Thyroid gland (tissue), 4 donors: ENCODE measurements around the gene RABL2B. TPM values are rescaled to one million over a fixed set of nuclear protein-coding genes. Genes with fewer than 3 reads are reported as not detected.

Source experiments
- DNase-seq, 2 donors: peaks; one replicate each; pipeline ENCODE4 v3.0.0-alpha.2; 2019
- H3K27ac ChIP-seq, 3 donors: fragments of 200-600 bp; sonication (generic); 1 replicate in 2 of 3; 2 replicates in 1 of 3; pipeline ENCODE4 v1.5.1; 2016 to 2019; ENCODE audit warnings: mild to moderate bottlenecking in 1 of 3, moderate library complexity in 1 of 3
- H3K27me3 ChIP-seq: fragments of 200-600 bp; sonication (generic); one replicate; pipeline ENCODE4 v1.5.1; 2019
- H3K36me3 ChIP-seq, 2 donors: fragments of 200-600 bp; sonication (generic); one replicate each; pipeline ENCODE4 v1.5.1; 2016 to 2019
- H3K4me1 ChIP-seq, 2 donors: fragments of 200-600 bp; sonication (generic); one replicate each; pipeline ENCODE4 v1.5.1; 2017 to 2019
- H3K4me3 ChIP-seq, 3 donors: fragments of 200-600 bp; sonication (generic); replicated peaks in 1 of 3; 1 replicate in 2 of 3; 2 replicates in 1 of 3; pipeline ENCODE4 v1.5.1; 2016; ENCODE audit warnings: mild to moderate bottlenecking in 1 of 3
- H3K9me3 ChIP-seq: fragments of 200-600 bp; sonication (generic); one replicate; pipeline ENCODE4 v1.5.1; 2017
- CTCF ChIP-seq, 6 experiments: fragments of 200-600 bp in 3 of 6; fragments of 450-650 bp in 3 of 6; sonication (generic) in 3 of 6; IDR thresholded peaks; one replicate each; pipeline ENCODE4 v1.5.1; 2016 to 2019; ENCODE audit warnings: antibody characterized with exemption in 6 of 6, mild to moderate bottlenecking in 2 of 6, inconsistent platforms in 1 of 6, moderate library complexity in 1 of 6
- POLR2A ChIP-seq, 2 donors: fragments of 450-650 bp; IDR thresholded peaks; one replicate each; pipeline ENCODE4 v1.6.1; 2017; ENCODE audit warnings: antibody characterized with exemption in 2 of 2, mild to moderate bottlenecking in 2 of 2, moderate library complexity in 1 of 2
- WGBS, 2 donors: methylation state at CpG; one replicate each; pipeline ENCODE4 v1.1.5; 2017; 5-methylcytosine and 5-hydroxymethylcytosine counted together
- intact Hi-C: fragments of 100-400 bp; cut with DNase I; formaldehyde crosslinking; loops from one replicate; pipeline ENCODE4 v1.15.1; 2023
- total RNA-seq, 4 donors: library from RNA; depleted of rRNA; stranded (reverse); fragments of >200 nt; gene quantifications; one replicate each; pipeline ENCODE4 v1.2.3, GENCODE V29; 2016

The RABL2B gene
- total RNA-seq, 4 donors from 2014 or later = 20.7 to 29.3 (median 27.0) TPM

GRCh38 chr22:50723991-50724390 is 59.4 kb downstream of the RABL2B start:
- intact Hi-C loops = no loop called here
- 79 to 81% methylated on average over 7 of the region's 7 CpGs for WGBS, 2 donors
- no peaks in the 10 kb centered on the region for H3K9me3 ChIP-seq

GRCh38 chr22:50722716-50723428 is 60.6 kb downstream of the RABL2B start:
- Histone ChIP-seq H3K4me1 (no peaks in the 10 kb centered on the region), H3K9me3 (no peaks in the 10 kb centered on the region), H3K27ac (no peak overlapping the region), H3K36me3 (no peaks in the 10 kb centered on the region), H3K27me3 (no peaks in the 10 kb centered on the region), H3K4me3 (no peak overlapping the region)
- intact Hi-C loops = no loop called here
- WGBS, 2 donors = 89 to 93% methylated on average over 12 of the region's 12 CpGs
- no peak for TF ChIP-seq POLR2A (IDR thresholded peaks at IDR 0.05)
- no peak for TF ChIP-seq CTCF (IDR thresholded peaks at IDR 0.05)
- DNase-seq = no peak

More at GRCh38 chr22:50723991-50724390, 59.4 kb downstream of the RABL2B start:
- H3K4me1 ChIP-seq = no peaks in the 10 kb centered on the region
- H3K36me3 ChIP-seq = no peaks in the 10 kb centered on the region
- no peak overlapping the region for H3K27ac ChIP-seq
- no peak overlapping the region for H3K4me3 ChIP-seq
- no peak for DNase-seq
- no peaks in the 10 kb centered on the region for H3K27me3 ChIP-seq
- TF ChIP-seq POLR2A (IDR thresholded peaks at IDR 0.05) (no peak), CTCF (IDR thresholded peaks at IDR 0.05) (no peak)

GRCh38 chr22:50722048-50722701 is 61.3 kb downstream of the RABL2B start:
- intact Hi-C loops = no loop called here
- Histone ChIP-seq H3K36me3 (no peaks in the 10 kb centered on the region), H3K4me3 (no peak overlapping the region), H3K27ac (no peak overlapping the region), H3K9me3 (no peaks in the 10 kb centered on the region), H3K27me3 (no peaks in the 10 kb centered on the region), H3K4me1 (no peaks in the 10 kb centered on the region)
- 88 to 93% methylated on average over 14 to 33 of the region's 33 CpGs for WGBS, 2 donors
- TF ChIP-seq CTCF (IDR thresholded peaks at IDR 0.05) = no peak
- TF ChIP-seq POLR2A (IDR thresholded peaks at IDR 0.05) = no peak
- DNase-seq = no peak

- intact Hi-C loops = no loop called here
- no peaks in the 10 kb centered on the region for H3K27me3 ChIP-seq
- H3K4me3 ChIP-seq = no peak overlapping the region
- H3K36me3 ChIP-seq = no peaks in the 10 kb centered on the region
- no peaks in the 10 kb centered on the region for H3K4me1 ChIP-seq
- no peaks in the 10 kb centered on the region for H3K9me3 ChIP-seq
- DNase-seq = no peak
- H3K27ac ChIP-seq = no peak overlapping the region
- no peak for TF ChIP-seq CTCF (IDR thresholded peaks at IDR 0.05)
- TF ChIP-seq POLR2A (IDR thresholded peaks at IDR 0.05) = no peak
- WGBS, 2 donors = 83 to 88% methylated on average over 9 to 13 of the region's 32 CpGs
These were observed 62.1 kb downstream of the RABL2B start for GRCh38 chr22:50721257-50721844.
